ENCODE data around the gene CLCN1.
"Not testable (repeated sequence)": the region's sequence is repeated elsewhere in the genome, so short reads cannot be mapped to it uniquely, and the experiment has no call there.

CLCN1 gene

DNA sequence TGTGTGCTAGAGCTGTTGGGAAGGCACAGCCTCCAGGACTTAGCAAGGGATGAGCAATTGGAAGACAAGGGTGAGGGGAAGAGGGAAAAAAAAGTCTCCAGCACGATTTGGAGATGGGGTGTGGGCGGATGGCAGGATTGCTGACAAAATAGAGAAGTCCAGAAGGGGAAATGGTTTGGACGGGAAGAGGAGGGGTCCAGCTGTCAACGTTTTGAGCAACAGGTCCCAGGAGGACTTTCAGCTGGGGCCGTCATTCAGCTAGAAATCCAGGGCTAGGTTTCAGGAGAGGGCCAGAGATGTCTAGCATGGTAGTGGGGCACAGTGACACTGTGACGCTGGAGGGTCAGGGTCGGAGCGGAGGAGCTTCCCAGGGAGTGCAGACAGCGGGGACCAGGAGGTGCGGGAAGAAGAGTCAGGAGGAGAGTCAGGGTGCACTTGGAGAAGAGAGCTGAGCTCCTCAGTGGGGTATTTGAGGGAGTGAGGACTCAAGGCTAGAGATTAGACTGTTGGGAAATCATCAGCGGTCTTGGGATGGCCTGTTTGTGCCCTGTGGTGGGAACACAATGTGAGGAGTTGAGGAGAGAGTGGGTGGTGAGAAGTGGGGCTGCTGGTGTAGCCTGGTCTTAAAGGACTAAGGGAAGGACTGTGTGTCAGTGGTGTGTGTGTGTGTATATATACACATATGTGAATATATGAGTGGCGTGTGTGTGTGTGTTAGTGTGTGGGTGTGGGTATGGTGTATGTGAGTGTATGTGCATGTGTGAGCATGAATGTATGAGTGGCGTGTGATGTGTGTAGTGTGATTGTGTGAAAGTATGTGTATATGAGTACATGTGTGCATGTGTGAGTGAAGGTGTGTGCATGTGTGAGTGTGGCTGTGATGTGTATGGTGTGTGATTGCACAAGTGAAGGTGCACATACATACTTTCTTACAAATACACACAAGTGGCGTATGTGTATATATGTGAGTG, 69.0 kb downstream of the CLCN1 start:
- no peak for DNase-seq (ENCODE audit: low read depth in 3 of 3)

DNA sequence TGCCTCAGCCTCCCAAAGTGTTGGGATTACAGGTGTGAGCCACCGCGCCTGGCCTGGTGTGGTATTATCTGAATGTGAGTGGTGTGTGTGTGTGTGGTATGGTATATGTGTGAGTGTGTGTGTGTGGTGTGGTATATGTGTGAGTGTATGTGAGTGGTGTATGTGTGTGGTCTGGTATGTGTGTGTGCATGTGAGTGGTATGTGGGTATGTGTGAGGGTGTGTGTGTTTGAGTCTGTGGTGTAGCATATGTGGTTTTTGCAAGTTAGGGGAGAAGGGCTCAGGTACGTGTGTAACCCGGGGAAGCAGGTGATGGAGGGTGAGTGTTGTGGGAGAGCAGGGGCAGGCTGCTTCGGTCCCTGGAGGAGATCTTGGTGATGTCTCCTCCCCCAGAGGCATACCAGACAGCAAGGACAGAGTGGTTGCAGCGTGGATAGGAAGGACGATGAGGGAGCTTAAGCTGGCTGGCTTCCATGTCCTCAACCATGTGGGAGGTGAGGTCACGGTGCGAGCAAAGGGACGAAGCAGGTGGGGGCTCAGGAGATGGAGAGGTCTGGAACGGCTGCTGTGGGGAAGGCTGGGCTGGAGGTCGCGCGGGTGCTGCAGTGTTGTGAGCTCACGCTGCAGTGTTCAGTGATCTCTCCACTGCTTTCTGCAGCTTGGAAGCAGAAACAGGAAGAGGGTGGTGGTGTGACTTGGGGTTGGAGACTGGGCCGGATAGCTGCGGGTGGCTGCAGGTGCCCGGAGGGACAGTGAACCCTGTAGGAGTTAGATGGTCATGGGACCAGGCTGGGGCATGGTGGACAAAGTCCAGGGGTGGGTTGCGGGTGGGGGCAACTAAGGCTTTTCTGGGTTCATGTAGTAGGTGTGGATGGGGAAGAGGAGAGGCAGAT, 70.2 kb downstream of the CLCN1 start:
- DNase-seq (ENCODE audit: low read depth in 3 of 3), result no peak

DNA sequence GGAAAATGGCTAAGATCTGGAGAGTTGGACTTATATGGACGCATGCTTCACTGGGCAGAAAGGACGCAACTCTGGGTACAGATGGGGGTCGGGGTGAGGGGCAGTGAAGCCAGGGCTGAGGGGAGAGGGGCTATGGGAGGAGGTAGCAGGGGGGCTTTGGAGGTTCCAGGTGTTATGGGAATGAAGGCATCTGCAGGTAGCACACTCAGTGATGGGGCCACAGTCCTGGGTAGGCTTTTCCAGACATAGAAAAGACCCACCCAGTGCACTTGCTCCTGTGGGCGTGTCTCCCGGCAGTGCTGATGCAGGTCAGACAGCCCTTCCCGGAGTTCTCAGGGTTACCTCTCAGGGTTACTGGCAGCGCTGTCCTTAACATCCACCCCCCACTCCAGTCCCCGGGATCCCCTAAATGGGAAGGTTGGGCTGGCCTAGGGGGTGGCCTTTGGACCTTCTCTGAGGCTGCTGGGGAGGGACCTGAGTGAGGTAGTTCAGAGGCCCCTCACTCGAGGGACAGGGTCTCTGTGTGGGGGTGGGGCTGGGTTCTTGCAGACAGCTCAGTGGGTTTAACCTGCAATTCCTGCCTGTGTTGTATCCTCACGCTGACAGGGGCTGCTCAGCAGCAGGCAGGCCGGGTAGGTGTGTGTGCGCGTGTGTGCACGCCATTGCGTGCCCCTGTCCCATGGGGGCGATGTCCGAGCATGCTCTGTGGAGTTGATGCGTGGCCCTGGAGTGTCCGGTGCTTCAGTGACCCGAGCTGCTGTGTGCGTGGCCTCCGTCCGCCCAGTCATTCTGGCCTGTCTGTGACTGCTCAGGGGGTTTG, 71.5 kb downstream of the CLCN1 start:
- no peak for DNase-seq (ENCODE audit: low read depth in 3 of 3)

DNA sequence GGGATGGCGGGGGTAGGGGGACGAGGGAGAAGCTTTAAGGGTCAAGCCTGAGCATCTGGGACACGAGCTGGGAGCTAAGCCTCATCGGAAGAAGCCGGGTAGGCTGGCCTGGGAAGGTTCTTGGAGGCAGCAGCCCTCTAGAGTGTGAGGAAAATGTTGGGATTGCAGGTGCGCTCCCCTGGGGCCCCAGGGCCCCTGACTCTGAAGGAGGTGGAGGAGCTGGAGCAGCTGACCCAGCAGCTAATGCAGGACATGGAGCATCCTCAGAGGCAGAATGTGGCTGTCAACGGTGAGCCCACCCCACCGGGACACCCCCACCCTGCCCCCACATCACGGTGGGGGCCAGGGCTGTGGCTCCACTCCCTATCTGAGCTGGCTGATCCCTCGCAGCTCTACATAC, 72.1 kb downstream of the CLCN1 start:
- no peak for DNase-seq (ENCODE audit: low read depth in 3 of 3)

DNA sequence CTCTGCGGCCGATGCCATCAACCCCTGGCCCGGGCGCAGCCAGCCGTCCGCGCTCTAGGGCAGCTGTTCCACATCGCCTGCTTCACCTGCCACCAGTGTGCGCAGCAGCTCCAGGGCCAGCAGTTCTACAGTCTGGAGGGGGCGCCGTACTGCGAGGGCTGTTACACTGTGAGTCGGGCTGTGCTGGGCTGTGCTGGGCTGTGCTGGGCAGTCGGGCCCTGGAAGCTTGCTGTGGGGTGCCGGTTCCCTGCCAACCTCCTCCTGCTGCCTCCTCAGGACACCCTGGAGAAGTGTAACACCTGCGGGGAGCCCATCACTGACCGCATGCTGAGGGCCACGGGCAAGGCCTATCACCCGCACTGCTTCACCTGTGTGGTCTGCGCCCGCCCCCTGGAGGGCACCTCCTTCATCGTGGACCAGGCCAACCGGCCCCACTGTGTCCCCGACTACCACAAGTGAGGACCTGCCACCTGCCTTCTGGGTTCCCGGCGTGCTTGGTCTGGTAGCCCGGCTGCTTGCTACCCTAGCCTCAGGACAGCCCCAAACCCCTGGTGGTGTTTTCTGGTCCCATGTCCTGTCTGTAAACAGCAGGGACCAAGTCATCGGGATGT, 72.7 kb downstream of the CLCN1 start:
- DNase-seq (ENCODE audit: low read depth in 3 of 3), result no peak

DNA sequence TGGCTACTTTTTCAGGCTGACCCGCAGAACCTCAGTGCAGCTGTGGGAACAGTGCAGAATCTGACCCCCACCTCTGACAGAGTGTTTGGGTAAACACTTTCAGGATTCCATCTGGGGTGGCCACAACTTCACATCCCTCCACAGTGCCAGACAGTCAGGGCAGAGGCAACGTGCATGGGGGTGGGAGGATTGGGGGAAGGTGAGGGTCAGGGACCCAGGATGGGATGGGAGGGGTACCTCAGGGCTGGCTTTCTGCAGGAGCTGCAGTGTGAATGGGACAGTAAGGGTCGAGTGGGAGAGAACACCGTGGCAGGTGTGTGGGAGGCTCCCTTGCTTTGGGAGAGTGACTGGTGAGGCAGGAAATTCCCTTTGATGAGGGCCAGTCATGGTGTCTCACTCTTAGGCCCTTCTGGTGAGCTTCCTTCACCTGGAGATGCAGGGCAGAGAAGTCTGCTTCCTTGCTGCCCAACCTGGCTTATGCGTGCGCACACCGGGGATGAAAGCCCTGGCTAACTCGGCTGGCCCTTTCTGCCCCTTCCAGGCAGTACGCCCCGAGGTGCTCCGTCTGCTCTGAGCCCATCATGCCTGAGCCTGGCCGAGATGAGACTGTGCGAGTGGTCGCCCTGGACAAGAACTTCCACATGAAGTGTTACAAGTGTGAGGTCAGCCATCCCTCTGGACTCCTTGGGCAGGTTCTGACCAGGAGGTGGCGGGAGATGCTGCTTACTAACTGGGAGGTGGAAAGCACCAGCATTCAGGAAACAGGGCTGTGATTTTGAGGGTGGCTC, 73.6 kb downstream of the CLCN1 start:
- DNase-seq (ENCODE audit: low read depth in 3 of 3), result no peak

DNA sequence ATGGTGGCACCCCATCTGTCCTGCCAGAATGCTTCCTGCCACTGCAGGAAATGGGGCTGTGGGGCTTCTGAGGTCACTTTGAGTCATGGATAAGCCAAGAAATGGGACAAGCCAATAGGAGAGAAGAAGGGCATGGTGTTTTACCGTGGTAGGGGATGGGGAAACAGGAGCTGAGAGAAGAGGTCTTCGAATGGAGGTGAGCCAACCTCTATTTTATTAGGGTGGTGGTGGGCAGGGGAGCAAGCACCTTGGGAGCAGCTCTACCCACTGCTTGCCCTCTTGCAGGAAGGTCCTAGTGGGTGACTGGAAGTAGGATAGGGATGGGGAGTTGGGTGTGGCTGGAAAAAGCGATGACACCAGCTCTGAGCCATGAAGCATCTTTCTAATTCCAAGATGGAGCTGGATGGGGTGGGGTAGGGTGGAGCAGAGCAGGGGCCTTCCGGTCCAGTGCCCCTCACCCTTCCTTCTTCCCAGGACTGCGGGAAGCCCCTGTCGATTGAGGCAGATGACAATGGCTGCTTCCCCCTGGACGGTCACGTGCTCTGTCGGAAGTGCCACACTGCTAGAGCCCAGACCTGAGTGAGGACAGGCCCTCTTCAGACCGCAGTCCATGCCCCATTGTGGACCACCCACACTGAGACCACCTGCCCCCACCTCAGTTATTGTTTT, 74.3 kb downstream of the CLCN1 start:
- DNase-seq (ENCODE audit: low read depth in 3 of 3), result no peak

DNA sequence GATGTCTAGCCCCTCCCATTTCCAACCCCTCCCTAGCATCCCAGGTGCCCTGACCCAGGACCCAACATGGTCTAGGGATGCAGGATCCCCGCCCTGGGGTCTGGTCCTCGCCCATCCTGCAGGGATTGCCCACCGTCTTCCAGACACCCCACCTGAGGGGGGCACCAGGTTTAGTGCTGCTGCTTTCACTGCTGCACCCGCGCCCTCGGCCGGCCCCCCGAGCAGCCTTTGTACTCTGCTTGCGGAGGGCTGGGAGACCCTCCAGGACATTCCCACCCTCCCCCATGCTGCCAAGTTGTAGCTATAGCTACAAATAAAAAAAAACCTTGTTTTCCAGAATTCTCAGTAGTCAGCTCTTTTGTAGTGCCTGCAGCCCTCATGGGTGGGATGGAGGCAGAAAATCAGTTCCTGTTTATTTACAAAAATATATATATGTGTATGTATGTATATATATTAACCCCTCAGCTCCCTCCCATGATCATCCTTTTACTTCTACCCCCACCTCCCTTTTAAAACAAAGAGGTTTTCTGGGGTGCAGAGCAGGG, 74.9 kb downstream of the CLCN1 start:
- DNase-seq (ENCODE audit: low read depth in 3 of 3), result no peak

DNA sequence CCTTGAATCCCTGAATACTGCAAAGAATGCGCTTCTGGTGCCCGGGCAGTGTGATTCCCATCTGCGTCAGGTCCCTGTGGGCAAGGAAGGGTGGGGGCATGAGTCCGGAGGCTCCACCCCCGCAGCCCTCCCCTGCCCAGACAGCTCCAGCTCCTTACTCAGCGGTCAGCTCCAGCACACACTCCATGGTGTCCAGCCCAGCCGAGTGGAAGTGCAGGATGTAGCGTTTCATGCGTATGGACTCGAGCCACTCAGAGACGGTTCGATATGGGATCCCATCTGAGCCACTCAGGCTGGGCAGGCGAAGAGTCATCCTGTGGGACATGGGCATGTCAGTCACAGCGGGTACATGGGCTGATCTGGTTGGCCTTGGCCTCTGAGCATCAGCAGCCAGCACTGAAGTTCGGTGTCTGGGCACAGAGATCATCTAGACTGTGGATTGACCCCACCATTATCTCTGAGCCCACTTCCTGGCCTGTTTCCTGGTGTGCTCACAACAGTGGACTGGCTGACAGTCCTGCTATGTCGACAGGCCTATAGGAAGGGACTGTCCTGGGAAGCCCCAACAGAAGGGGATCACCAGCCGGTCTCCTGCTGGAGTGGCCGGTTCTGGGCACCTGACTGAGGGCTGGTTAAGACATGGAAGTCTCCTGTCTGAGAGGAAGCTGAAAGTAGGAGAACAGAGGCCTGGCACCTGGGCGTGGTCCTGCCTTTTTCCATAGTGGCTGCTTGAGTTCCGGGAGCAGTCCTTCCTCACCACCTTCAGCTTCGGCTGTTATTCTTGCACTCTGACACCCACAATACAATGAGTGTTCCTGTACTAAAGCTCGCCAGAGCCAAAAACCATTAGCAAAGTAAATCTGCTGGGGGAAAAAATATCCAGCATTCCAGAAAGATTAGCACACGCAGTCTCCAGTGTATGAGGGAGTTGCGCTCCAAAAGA, 75.8 kb downstream of the CLCN1 start:
- no peak for DNase-seq (ENCODE audit: low read depth in 3 of 3)

DNA sequence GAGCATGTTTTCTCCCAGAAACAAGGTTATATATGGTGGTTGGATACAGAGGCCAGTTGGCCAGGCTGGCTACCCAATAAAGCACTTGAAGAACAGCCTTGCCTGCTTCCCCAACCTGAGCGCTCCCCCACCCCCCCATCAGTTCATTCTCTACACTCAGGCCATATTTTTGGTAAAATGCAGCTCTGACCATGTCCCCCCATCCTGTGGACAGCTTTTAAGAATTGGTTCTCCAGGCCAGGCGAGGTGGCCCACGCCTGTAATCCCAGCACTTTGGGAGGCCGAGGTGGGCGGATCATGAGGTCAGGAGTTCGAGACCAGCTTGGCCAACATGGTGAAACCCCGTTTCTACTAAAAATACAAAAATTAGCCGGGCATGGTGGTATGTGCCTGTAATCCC, 76.5 kb downstream of the CLCN1 start:
- not testable (repeated sequence) for DNase-seq (ENCODE audit: low read depth in 3 of 3)

DNA sequence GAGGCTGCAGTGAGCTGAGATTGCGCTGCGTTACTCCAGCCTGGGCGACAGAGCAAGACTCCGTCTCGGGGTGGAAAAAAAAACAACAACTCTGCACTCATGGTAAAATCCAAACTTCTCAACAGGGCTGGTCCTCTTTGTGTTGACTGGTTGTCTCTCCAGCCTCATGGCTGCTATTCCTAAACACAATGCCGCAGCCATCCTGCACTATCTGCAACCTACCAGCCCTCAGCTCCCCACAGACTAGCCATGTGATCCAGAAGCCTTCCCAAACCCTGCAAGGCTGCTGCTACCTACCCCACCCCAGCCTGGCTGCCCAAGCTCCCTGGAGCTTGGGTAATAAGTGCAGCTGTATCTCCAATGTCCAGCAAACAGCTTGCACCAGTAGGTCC, 77.0 kb downstream of the CLCN1 start:
- DNase-seq (ENCODE audit: low read depth in 3 of 3), result no peak

DNA sequence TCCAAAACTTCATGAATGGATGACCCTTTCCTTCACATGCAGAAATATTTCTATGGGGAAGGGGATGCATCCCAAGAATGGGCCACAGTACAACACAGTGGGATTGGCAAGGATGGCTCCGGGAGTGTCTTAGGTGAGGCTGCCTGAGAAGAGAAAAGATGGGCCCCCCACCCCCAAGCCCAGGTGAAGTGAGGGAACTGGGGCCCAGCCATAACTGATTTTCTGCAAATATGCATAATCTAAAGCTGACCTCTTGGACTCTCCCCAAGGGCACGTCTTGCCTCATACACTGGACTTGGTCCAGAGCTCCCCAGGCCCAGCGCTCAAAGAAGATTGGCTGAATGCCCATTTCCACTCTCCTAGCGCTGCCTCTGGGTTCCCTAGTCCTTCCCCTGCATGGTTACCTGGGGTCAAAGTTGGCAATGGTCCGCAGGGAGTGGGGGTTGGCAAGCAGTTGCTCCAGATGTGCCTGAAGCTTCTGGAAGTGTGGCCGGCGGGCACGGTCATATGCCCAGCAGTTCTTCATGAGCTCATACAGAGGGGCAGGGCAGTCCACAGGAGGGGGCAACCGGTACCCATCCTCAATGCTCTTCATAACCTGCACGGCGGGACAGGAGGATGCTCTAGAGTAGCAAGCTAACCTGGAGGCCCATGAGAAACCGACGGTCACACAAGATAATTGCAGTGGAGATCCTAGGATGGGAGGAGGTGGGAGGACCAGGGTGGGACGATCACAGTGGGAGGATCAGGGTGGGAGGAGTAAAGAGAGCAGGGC, 77.5 kb downstream of the CLCN1 start:
- DNase-seq (ENCODE audit: low read depth in 3 of 3), result no peak

DNA sequence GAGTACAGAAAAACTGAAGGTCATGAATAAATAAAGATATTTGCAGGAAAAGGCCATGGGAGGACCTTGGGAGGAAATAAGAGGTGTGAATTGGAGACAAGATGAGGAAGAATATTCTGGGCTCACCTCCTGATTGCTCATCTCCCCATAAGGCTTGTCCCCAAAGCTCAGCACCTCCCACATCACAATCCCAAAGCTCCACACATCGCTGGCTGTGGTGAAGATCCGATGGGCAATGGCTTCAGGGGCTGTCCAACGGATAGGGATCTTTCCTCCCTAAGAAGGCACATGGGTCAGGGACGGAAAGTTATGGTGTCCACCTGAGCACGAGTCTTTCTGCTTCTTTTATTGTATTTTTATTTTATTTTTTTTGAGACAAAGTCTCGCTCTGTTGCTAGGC, 78.2 kb downstream of the CLCN1 start:
- DNase-seq (ENCODE audit: low read depth in 3 of 3), result no peak

DNA sequence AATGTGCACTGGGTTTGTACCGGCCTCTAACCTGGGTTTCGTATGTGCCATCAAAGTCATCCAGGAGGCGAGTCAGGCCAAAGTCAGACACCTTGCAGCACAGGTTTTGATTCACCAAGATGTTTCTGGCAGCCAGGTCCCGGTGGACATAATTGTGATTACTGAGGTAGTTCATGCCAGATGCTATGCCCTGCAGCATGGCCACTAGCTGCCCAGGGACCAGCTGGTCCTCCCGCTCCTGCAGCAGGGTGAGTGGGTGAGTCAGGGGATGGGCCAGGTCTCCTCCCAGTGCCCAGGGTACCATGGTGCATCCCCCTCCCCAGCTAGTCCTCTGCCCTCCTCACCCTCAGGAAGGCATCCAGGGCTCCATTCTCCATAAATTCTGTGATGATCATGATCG, 78.9 kb downstream of the CLCN1 start:
- no peak for DNase-seq (ENCODE audit: low read depth in 3 of 3)

DNA sequence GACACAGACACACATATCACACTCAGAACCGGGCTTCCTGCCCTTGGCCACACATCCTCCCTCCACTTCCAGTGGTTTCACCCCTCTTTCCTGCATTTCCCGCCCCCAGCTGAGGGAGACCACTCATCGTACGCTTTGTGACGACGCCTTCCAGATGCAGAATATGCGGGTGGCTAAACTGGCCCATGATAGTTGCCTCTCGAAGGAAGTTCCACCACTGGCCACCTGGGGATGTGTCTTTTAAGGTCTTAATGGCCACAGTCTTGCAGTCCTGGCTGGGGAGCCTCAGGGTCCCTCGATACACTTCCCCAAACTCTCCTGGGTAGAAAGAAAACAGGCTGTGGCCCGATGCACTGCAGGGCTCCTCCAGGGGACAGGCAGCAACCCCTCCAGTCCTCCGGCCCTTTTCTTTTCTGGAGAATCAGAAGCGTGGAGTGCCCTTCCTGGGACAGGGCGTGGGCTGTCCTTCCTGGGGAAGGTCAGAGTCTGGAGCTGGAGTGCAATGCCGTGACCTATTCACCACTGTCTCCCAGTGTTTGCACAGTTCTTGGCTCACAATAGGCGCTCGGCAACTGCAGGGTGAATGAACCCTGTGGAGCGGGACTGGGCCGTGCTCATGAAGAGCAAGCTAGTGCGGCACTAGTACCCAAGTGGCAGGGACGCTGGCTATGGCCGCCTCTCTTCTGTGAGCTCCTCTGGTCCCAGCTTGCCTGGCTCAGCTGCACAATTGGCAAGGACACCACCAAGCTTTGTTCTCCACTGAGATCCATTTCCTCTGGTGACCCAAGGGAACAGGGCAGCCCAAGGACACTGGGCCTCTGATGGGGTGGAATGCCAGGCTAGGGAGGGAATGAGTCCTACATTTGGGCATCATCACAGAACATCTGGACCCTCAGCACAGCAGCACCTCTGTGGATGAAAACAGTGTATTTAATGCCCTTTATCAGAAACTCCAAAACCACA, 79.6 kb downstream of the CLCN1 start:
- no peak for DNase-seq (ENCODE audit: low read depth in 3 of 3)

DNA sequence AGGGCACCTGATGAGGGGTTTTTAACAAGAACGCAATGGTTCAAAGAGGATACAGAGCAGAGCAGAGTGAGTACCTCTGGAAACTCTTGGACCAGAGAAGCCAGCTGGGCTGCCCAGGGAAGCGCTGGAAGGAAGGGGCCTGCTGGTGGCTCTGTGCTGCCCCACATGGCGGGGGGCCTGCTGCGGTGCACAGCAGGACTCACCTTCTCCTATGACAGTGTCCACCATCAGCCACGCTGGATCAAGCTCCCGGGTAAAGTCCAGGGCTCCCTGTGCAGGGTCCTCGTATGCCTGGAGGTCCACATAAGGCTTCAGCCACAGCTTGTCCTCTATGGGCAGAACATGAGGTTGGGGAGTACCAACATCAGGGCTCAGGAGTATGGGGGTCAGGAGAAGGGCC, 80.3 kb downstream of the CLCN1 start:
- no peak for DNase-seq (ENCODE audit: low read depth in 3 of 3)
